ENCODE measurements around the gene BCORL1.

Gene BCORL1

DNA sequence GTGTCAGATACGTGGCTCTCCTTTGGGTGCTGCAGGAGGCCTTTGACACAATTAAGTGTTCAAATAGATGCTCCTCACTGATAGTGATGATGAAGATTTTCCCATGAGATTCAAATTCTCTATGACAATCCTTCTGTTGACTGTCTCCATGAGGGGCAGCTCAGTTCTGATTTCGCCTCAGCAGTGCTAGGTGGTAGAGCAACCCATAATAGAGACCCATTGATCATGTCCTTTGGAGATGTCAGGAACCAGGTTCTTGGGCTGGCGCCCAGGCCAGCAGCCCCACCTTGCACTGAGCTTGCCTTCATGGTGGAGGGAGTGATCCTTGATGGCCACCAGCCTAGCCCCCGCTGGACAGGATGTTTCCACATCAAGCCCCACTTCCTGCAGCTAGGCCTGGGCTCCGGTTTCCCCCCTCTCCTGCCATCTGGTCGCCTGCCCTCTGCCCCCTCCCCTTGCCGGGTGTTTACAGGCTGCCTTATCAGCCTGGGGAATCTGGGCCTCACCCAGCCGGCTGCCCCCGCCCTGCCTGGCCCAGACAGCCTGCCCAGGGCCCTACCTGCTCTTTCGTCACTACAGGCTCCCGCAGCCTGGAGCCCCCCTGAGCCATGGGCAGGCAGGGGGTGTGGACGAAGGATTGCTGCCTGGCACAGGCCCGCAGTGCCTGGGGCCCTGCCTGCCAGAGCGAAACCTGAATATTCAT lies 115.2 kb downstream of the BCORL1 start:
- DNase-seq (ENCODE audit: low read depth): no peak

DNA sequence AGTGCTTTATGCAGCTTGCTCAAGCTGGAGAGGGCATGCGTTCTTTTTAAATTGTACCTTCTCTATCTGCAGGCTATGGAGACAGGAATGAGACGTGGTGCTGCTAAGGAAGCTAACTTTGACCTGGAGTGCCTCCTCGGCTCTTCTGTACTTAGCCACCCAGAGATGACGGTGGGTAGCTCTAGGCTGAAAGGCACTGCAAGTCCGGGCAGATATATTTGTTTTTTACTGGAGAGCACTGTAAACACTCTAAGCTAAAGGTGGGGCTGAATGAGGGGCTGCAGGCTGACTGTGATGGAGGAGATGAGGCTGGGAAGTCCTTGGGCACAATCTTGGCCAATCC lies 115.7 kb downstream of the BCORL1 start:
- no peak for DNase-seq (ENCODE audit: low read depth)

DNA sequence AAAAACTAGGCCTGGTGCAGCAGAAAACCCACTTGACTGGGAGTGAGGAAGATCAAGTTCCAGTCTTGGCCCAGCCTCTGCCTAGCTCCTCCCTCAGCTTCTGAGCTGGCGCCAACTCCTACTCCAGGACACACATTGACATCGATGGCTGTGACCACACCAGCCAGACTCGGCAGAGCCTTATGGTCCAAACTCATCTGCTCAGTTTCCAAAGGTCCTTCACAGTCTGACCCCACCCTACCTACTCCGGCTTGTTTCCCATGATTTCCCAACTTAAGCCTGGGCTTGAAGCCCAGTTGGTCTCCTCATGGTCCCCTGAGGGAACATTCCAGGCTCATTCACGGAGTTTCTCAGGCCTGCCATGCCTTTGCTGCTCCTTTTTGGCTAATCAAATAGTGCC lies 117.7 kb downstream of the BCORL1 start:
- no peak for DNase-seq (ENCODE audit: low read depth)

DNA sequence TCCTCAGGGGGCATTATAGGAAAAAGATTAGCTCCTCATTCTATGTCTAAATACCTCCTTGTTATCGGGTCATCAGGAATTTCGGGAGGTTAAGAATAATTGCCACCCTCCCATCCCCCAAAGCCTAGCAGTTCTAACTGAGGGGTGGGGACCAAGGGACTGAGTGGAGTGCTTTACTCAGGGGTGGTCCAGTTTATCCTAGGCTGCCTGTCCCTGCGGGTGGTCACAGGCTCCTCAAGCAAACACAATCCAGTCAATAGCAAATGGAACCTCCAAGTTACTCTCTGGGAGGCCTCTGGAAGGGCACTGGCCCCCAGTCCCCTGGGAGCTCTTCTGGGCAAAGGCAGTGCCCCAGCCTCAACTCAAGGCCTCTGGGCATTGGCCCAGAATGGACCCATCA lies 121.2 kb downstream of the BCORL1 start:
- no peak for DNase-seq (ENCODE audit: low read depth)

DNA sequence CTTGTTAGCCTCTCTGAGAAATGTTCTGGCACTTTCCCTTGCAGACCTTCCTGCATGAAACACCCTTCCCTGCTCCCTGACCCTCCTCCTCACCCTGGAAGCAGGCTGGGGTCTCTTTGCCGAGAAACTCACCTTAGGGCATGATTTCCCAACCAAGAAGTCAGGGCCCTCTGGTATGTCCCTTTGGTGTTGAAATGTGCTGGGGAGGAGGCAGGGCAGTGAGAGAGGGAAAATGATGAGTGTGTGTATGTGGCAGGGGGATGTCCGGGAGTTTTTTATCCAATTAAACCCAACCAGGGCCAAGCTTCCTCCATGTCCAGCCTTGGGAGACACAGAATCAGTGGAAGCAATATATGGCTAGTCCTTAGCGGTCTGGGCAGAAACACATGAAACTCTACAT lies 122.8 kb downstream of the BCORL1 start:
- DNase-seq (ENCODE audit: low read depth): no peak

DNA sequence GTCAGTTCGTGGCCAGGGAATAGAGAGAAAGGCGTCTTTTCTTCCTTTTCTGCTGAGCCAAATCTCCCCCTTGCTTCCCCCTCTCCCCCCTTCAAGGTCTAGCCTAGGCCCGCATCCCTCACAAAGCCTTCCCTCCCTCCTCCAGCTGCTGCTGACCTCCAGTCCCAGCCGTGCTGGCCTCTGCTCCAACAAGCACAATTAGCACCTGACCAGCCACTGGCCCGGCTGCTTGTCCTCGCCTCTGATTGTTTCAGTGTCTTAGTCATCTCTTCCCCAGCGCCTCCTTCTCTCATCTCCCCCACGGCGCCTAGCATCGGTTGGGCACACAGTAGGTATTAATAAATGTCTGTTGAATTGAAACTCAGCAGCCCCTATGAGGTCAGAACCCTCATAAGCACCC lies 123.6 kb downstream of the BCORL1 start:
- no peak for DNase-seq (ENCODE audit: low read depth)
